MM.1S (cell line): ENCODE results near the gene SLC29A3.

Experiments
- CTCF ChIP-seq: fragments of 300-600 bp; sonication (generic); IDR thresholded peaks from 2 replicates; pipeline ENCODE4 v1.5.1; 2016; ENCODE audit warnings: antibody characterized with exemption, low read length, mixed read lengths
- EZH2 ChIP-seq: fragments of 300-600 bp; sonication (generic); optimal IDR thresholded peaks from 2 replicates; pipeline ENCODE3; 2017; ENCODE audit warnings: low read depth, mild to moderate bottlenecking, antibody characterized with exemption, low read length, mixed read lengths

- TF ChIP-seq EZH2 (no peak), CTCF (no peak)
Observed at GRCh38 chr10:71334221-71334791, 15.2 kb downstream of the SLC29A3 start.
